GM21723 (cell line): ENCODE measurements around the gene RIC8B.

ENCODE experiments used
- ATAC-seq: cut with Tn5 transposase; IDR thresholded peaks from one replicate; pipeline ENCODE4 v1.9.1; 2021; ENCODE audit warnings: mild to moderate bottlenecking, moderate library complexity; ENCODE audit not compliant: unreplicated experiment

RIC8B gene

DNA sequence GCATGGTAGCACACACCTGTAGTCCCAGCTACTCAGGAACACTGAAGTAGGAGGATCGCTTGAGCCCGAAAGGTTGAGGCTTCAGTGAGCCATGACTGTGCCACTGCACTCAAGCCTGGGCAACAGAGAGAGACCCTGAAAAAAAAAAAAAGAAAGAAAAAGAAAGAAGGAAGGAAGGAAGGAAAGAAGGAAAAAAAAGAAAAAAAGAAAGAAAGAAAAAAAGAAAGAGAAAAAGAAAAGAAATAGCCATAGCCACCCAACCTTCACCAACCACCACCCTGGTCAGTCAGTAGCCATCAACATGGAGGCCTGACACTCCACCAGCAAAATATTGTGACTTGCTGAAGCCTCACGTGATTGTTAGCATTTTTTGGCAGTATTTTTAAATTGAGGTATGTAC, 159.8 kb downstream of the RIC8B start:
- ATAC-seq: no peak
